ENCODE results near the gene BRAT1. TPM values are rescaled to one million over a fixed set of nuclear protein-coding genes. Genes with fewer than 3 reads are reported as not detected.
"Not testable (repeated sequence)": the region's sequence is repeated elsewhere in the genome, so short reads cannot be mapped to it uniquely, and the experiment has no call there.

BRAT1 gene
- polyA plus RNA-seq, 6 donors from 2014 or later, result 17.7 to 29.3 (median 20.6) TPM

DNA sequence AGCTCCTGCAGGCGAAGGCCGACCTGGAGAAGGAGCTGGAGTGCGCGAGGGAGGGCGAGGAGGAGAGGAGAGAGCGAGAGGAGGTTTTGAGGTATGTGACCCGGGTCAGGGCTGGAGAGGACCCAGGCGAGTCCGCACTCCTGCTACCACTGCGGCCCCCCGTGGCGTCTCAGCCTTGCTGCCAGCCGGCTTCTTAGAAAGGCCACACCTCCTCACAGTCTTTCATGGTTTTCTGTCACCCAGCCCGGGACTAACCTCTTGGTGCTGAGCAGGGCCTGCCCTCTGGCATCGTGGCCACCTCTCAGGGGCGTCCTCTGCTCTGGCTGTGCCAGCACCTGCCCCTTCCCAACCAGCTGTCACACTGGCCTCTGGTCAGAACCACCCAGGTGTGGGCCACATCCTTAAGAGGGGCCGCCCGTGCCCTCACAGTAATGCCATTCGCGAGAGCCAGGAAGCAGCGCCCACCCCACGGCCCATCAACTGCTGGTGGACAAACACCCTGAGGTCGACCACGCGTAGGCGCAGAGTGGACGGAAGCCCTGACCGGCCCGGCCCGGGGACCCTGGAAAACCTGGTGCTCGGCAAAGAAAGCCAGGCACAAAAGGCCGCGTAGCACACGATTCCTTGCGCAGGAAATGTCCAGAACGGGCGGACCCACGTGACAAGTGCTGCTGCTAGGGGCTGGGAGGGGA, 37.9 kb upstream of the BRAT1 start:
- Mint-ChIP-seq H3K4me3 (no peak overlapping the region), H3K36me3 (no peaks in the 10 kb centered on the region), H3K4me1 (peaks cover 8 to 13% (median 8%) of the 10 kb centered on the region in 3 donors), H3K27ac (peak overlapping the region in 1 of 6 donors; percentile 89), H3K9me3 (no peaks in the 10 kb centered on the region), H3K27me3 (peaks cover 5 to 7% (median 6%) of the 10 kb centered on the region in 3 donors)
- DNase-seq, result no peak
- no peak for ATAC-seq (ENCODE audit: low read depth in 2 of 2)

- H3K4me3 Mint-ChIP-seq, result no peak overlapping the region
- no peak for DNase-seq
- peak overlapping the region in 1 of 6 donors; percentile 89 for H3K27ac Mint-ChIP-seq
These were observed 37.1 kb upstream of the BRAT1 start for GRCh38 chr7:2592375-2592865.

GRCh38 chr7:2589941-2590340, 34.6 kb upstream of the BRAT1 start:
- not testable (repeated sequence) for H3K4me3 Mint-ChIP-seq; H3K27ac Mint-ChIP-seq; H3K4me1 Mint-ChIP-seq; ATAC-seq (ENCODE audit: low read depth in 2 of 2); H3K27me3 Mint-ChIP-seq; DNase-seq; H3K9me3 Mint-ChIP-seq; H3K36me3 Mint-ChIP-seq

More at GRCh38 chr7:2592375-2592865, 37.1 kb upstream of the BRAT1 start:
- Mint-ChIP-seq H3K36me3 (no peaks in the 10 kb centered on the region), H3K27me3 (peaks cover 5 to 7% (median 6%) of the 10 kb centered on the region in 3 donors), H3K9me3 (no peaks in the 10 kb centered on the region), H3K4me1 (peaks cover 8 to 13% (median 8%) of the 10 kb centered on the region in 3 donors)
- no peak for ATAC-seq (ENCODE audit: low read depth in 2 of 2)

DNA sequence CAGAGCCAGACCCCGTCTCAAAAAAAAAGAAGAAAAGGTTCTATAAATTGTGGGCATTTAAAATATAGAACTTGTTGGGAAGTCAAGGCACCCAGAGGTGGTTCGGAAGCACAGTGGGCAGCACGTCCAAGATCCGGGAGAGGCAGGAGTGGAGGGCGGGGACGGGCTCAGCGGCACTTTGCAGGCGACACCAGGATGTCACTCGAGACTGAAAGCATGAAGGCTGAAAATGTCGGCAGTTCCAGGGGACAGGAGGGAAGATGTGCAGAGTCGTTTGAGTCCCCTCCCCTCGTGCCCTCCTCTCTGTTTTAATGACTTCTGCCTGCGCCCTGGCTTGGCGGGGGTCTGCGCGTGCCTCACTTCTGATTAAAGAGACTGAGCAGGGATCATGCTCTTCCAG, 34.0 kb upstream of the BRAT1 start:
- H3K27ac Mint-ChIP-seq, result peak overlapping the region in 1 of 6 donors; percentile 6
- no peak for DNase-seq
- no peaks in the 10 kb centered on the region for H3K9me3 Mint-ChIP-seq
- no peak for ATAC-seq (ENCODE audit: low read depth in 2 of 2)
- no peaks in the 10 kb centered on the region for H3K4me1 Mint-ChIP-seq
- no peaks in the 10 kb centered on the region for H3K27me3 Mint-ChIP-seq
- H3K4me3 Mint-ChIP-seq, result no peak overlapping the region
- H3K36me3 Mint-ChIP-seq, result no peaks in the 10 kb centered on the region

- Mint-ChIP-seq H3K36me3 (no peaks in the 10 kb centered on the region), H3K9me3 (no peaks in the 10 kb centered on the region), H3K4me1 (no peaks in the 10 kb centered on the region), H3K27ac (no peak overlapping the region), H3K4me3 (no peak overlapping the region), H3K27me3 (no peaks in the 10 kb centered on the region)
- no peak for ATAC-seq (ENCODE audit: low read depth in 2 of 2)
- DNase-seq, result no peak
These were observed 32.5 kb upstream of the BRAT1 start for GRCh38 chr7:2587778-2588177.

GRCh38 chr7:2587134-2587533, 31.8 kb upstream of the BRAT1 start:
- Mint-ChIP-seq H3K9me3 (no peaks in the 10 kb centered on the region), H3K4me3 (no peak overlapping the region), H3K4me1 (no peaks in the 10 kb centered on the region), H3K36me3 (no peaks in the 10 kb centered on the region), H3K27me3 (no peaks in the 10 kb centered on the region), H3K27ac (peak overlapping the region in 1 of 6 donors; percentile 15)
- ATAC-seq (ENCODE audit: low read depth in 2 of 2), result no peak
- DNase-seq, result no peak

DNA sequence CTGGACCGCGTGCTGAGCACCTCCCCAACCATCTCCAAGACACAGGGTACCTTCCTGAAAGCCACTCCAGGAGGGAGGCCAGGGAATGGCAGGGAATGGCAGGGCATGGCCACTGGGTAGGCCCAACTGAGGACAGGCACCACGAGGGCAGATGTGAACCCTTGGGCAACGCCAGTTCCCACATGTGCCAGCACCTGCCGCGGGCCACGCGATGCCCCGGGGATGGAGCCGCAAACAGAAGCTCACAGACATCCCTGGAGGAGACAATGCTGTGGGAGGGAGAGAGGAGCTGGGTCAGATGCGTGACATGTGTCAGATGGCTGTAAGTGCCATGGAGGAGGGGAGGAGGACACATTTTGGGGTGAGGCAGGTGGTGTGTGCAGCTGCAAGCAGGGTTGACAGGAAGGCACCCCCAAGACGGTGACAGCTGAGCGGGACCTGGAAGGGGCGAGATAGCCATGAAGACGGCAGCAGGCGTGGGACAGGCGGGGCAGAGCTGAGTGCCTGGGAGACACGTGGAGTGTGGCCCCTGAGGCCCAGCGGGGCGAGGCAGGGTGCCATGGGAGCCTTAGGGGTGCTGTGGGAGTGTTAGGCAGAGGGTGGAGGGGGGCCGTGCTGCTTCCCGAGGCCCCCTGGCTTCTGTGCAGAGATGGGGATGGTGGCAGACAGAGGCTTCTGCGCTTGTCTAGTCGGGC, 31.1 kb upstream of the BRAT1 start:
- Mint-ChIP-seq H3K27me3 (no peaks in the 10 kb centered on the region), H3K36me3 (no peaks in the 10 kb centered on the region), H3K27ac (peak overlapping the region in 2 of 6 donors; percentile 15 to 90), H3K4me3 (no peak overlapping the region), H3K4me1 (no peaks in the 10 kb centered on the region), H3K9me3 (no peaks in the 10 kb centered on the region)
- DNase-seq, result no peak
- ATAC-seq (ENCODE audit: low read depth in 2 of 2), result no peak

- no peaks in the 10 kb centered on the region for H3K9me3 Mint-ChIP-seq
- no peak overlapping the region for H3K4me3 Mint-ChIP-seq
- DNase-seq, result no peak
- no peaks in the 10 kb centered on the region for H3K36me3 Mint-ChIP-seq
- no peak for ATAC-seq (ENCODE audit: low read depth in 2 of 2)
- H3K27ac Mint-ChIP-seq, result no peak overlapping the region
- peaks cover 0 to 5% (median 2%) of the 10 kb centered on the region in 3 donors for H3K4me1 Mint-ChIP-seq
- no peaks in the 10 kb centered on the region for H3K27me3 Mint-ChIP-seq
These were observed 30.1 kb upstream of the BRAT1 start for GRCh38 chr7:2585446-2585845.

DNA sequence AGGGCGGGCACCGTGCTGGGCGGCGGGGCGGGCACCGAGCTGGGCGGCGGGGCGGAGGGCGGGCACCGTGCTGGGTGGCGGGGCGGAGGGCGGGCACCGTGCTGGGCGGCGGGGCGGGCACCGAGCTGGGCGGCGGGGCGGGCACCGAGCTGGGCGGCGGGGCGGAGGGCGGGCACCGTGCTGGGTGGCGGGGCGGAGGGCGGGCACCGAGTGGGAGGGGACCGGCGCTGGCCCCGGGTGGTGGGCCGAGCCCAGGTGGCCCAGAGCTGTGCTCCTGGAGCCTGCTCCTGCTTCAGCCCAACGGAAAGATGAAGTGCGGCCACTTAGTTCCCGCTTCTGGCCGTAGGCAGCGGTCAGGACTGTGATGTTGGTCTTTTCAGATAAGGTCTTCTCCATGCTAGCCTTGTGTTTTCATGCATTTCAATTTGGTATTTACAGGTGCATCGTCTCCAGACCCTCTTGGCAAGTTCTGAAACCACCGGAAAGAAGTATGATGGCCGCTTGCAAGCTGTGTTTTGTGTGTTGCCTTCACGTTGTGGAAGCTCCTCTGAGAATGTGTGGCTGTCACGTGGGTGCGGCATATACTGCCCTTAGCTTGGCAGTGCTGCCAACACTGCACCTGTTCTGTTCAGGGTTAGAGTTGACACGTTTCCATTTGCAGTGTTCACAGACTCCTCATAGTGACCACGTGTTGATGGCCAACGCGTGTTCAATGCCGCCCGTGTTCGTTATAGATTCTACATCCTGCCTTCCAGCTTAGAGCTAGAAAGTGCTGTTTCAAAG, 28.7 kb upstream of the BRAT1 start:
- H3K4me1 Mint-ChIP-seq, result peaks cover 0 to 5% (median 3%) of the 10 kb centered on the region in 3 donors
- H3K27ac Mint-ChIP-seq, result peak overlapping the region in 1 of 6 donors; percentile 44
- ATAC-seq (ENCODE audit: low read depth in 2 of 2) (no peak), DNase-seq (no peak)
- H3K9me3 Mint-ChIP-seq, result no peaks in the 10 kb centered on the region
- no peak overlapping the region for H3K4me3 Mint-ChIP-seq
- no peaks in the 10 kb centered on the region for H3K27me3 Mint-ChIP-seq
- no peaks in the 10 kb centered on the region for H3K36me3 Mint-ChIP-seq

DNA sequence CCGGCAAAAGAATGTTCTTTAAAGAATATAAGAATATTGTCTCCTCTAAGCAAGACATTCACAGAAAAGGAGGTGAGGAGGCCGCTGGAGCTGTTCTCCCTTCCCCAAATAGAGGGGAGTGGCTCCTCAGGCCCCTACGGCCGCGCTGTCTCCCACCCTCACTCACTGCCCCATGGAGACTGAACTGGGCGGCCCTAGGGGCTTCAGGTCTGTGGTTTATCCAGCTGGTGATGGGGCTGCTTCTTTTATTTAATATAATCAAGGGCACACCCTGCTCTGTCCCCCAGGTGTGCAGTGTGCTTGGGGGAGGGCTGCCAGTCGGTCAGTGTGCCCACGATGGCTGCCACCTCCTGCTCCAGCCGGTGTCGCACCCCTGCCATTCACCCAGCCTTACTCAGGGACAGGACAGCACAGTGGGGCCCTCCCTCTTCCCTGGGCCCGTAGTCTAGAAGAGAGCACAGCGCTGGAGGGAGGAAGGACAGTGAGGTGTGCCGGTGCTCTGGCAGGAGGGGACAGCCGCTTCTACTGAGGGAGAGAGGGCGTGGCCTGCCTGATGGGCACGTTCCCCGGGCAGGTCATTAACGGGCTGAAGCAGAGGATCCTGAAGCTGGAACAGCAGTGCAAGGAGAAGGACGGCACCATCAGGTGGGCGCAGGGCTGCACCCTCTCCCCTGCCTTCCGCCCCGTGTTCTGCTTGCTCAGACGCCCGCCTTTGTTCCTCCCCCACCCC, 26.8 kb upstream of the BRAT1 start:
- Mint-ChIP-seq H3K36me3 (no peaks in the 10 kb centered on the region), H3K4me3 (peak overlapping the region in 1 of 8 donors; percentile 66), H3K27me3 (no peaks in the 10 kb centered on the region), H3K9me3 (no peaks in the 10 kb centered on the region), H3K27ac (peak overlapping the region in 2 of 6 donors; percentile 84 to 90), H3K4me1 (peaks cover 0 to 5% (median 3%) of the 10 kb centered on the region in 3 donors)
- ATAC-seq (ENCODE audit: low read depth in 2 of 2), result no peak
- DNase-seq, result no peak

GRCh38 chr7:2580636-2581035, 25.3 kb upstream of the BRAT1 start:
- Mint-ChIP-seq H3K27me3 (no peaks in the 10 kb centered on the region), H3K27ac (peak overlapping the region in 1 of 6 donors; percentile 85), H3K9me3 (no peaks in the 10 kb centered on the region), H3K36me3 (no peaks in the 10 kb centered on the region), H3K4me3 (no peak overlapping the region), H3K4me1 (peaks cover 0 to 5% (median 3%) of the 10 kb centered on the region in 3 donors)
- DNase-seq (no peak), ATAC-seq (ENCODE audit: low read depth in 2 of 2) (peak in 1 of 2 donors; percentile 32)

GRCh38 chr7:2577914-2578680, 22.8 kb upstream of the BRAT1 start:
- Mint-ChIP-seq H3K4me3 (no peak overlapping the region), H3K9me3 (no peaks in the 10 kb centered on the region), H3K27me3 (no peaks in the 10 kb centered on the region), H3K4me1 (peaks cover 5 to 11% (median 11%) of the 10 kb centered on the region in 3 donors), H3K27ac (no peak overlapping the region), H3K36me3 (peaks cover 3 to 7% of the 10 kb centered on the region in 2 donors)
- DNase-seq (no peak), ATAC-seq (ENCODE audit: low read depth in 2 of 2) (no peak)
